ENCODE data around the gene FAM83B.
"Not testable (repeated sequence)": the region's sequence is repeated elsewhere in the genome, so short reads cannot be mapped to it uniquely, and the experiment has no call there.

Gene FAM83B

DNA sequence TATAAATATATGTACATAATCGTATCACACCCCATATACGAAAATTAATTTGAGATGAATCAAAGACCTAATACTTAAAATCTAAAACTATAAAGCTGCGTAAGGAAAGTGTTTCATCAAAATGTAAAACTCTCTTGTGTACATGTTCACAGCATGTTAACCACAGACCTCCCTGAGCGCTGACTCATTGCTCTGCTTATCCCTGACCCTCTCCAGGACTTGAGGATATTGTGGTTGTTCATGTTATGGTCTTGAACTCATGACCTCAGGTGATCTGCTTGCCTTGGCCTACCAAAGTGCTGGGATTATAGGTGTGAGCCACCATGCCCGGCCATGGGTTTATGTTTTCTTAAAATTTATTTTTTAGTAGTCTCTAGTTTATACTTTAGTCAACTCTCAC lies 14.2 kb downstream of the FAM83B start:
- DNase-seq, result no peak

DNA sequence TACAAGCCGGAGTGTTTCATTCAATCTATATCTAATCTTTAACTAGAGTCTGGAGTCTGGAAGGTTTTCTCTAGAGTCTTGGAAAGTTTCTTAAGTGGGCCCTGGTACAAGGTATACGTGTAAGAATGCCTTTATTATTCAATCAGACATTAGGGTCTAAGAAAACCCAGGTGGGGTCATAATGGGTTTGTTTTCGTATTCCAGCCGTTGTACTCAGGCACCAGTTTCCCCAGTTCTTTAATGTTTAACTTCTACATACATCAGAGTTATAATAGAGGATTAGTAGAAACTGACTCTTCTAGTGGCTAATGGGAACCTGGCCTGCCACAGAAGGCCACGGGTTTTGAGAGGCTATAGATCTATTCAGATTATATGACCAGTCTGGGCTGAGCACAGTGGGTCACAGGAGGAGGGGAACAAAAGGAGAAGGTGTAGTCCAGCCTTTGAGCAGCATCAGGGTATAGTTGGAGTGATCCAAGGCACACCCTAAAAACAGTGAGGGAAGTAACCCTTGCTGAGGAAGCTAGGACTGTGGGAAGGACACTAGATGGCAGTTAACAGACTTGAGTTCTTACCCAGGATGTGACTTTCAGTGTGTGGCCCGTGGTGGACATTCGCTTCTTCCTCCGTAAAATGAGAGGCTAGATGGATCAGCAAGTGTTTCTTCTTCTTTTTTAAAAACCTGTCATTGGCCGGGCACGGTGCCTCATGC lies 15.5 kb downstream of the FAM83B start:
- DNase-seq, result no peak

DNA sequence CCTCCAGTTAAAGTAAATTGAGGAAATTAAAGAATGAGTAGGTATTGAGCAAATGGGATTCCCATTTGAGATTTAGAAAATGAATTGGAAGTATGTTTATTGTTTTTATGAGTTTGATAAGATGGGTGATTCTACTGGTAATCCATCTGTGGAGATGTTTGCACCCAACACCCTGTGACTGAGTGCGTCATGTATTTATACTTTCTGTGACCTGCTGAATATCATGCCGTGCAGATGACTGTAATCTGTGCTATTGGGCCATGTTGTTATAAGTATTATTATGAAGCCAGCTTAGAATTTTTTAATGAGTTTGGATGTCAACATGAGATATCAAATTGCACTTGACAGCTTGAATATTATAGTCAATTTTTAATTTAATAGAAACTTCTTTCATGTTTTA lies 17.7 kb downstream of the FAM83B start:
- DNase-seq, result no peak

DNA sequence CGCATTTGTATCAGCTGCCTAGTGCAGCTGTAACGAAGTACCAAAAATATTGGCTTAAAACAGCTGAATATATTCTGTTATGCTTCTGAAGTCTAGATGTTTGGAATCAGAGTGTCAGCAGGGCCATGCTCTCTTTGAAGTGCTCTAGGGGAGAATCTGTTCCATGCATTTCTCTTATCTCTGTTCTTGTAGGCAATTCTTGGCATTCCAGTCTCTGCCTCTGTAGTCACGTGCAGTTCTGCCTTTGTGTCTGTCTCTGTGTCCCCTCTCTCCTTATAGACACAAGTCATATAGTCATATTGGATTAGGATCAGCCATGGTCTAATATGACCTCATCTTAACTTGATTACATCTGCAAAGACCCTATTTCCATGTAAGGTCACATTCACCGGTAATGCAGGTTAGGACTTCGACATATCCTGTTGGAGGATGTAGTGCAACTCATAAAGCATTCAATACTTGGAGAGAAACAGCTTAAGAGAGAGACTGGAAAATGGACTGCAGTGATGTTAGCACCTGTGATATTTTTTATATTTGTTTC lies 18.6 kb downstream of the FAM83B start:
- no peak for DNase-seq

DNA sequence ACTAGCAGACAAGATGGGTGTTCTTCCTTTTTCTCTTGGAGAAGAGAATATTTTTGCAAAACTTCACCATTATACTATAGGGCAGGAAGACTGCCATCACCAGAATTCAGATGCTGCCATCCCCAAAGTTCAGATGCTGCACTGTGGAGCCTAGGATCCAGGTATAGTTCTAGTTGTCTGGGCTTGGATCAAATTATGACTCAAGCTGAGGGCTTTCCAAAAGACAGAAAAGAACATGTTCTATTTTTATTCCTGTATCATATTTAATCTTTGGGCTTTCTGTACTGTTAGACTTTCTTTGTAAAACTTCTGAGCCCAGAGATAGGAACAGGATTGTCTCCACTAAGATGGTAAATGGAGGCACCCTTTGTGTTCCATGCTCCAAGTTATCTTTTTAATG lies 22.0 kb downstream of the FAM83B start:
- DNase-seq, result no peak

DNA sequence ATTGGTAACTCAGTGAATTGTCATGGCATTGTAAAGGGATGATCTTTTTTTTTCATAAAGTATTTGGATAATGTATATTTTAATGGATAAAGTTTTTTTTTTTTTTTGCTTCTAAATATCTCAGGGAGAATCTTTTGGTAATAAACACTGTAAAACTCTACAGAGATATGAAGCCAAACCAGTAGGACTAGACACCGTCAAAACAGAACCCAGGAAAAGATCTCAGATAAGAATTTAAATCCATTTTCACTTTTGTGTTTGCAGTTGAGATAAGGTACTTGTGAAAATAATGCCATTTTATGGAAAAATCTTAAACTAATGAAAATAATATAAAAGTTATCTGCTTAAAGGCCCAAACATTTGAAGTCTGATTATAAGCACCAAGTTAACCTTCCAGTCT lies 27.0 kb downstream of the FAM83B start:
- no peak for DNase-seq

DNA sequence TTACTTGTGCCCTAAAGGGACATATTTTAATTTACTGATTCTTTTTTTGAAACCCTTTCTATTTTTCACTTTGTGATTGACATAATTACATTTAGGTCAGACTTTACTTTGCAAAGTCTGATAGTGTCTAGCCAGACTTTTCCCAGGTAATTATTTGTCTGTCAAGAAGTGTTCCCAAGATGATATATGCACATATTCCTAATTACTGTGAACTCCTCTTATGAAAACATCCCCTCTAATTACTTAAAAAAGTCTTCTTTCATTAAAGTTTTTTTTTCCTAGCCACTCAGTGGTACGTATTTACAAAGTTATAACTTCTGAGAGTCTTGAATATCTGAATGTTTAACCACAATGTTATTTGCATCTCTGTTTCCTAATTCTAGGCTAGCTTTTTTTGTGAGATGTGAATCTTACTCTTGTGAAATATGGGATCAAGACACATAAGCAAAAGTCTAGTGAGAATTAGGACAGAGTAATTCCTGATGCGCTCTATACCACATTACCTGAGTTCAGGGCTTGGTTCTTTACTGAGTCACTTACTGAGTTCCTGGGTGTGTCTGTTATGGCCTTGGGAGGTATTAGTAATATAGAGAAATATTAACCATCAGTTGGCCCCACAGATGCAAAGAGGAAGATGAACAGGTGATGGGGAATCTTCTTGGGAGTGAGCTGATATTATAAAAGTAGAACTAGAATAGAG lies 27.9 kb downstream of the FAM83B start:
- no peak for DNase-seq

DNA sequence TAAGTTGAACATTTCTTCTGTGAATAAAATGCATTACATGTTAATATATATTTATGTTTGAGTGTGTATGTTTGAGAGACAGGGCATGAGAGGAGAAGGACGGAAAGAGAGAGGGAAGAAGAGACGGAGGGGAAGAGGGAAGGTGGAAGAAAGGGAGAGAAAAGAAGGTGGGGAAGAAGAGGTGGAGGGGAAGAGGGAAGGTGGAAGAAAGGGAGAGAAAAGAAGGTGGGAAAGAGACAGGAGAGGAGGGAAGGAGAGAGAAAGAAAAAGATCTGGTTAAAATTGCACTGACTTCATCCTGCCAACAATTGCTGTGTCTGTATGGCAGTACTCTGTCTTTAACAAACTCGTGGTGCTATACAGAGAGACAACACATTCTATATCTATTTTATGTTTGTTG lies 29.0 kb downstream of the FAM83B start:
- no peak for DNase-seq

DNA sequence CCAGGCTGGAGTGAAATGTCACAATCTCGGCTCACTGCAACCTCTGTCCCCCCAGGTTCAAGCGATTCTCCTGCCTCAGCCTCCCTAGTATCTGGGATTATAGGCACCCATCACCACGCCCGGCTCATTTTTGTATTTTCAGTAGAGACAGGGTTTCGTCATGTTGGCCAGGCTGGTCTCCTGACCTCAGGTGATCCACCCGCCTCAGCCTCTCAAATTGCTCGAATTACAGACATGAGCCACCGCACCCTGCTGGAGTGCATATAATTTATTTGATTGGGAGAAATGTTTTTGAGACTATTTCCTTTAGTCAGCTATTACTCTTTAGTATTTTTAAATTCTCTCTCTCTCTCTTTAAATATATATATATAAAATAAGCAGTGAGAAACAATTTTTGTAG lies 29.8 kb downstream of the FAM83B start:
- no peak for DNase-seq

DNA sequence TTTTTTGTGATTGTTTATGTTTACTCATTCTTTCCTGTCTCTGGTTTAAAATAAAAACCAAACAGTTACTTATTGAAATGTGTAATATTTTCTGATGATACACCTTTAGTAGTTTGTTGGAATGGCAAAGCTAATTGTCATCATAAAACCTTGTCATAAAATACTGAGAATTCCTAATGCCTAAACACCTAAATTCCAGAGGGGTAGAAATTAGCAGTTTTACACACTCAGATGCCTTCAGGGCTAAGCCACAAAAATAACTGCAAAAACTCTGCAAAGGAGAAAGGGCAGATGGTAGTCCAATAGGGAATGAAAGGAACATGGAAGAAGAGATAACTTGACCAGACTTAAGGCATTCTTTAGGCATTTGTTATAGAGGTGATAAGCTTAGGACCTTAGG lies 30.3 kb downstream of the FAM83B start:
- no peak for DNase-seq

DNA sequence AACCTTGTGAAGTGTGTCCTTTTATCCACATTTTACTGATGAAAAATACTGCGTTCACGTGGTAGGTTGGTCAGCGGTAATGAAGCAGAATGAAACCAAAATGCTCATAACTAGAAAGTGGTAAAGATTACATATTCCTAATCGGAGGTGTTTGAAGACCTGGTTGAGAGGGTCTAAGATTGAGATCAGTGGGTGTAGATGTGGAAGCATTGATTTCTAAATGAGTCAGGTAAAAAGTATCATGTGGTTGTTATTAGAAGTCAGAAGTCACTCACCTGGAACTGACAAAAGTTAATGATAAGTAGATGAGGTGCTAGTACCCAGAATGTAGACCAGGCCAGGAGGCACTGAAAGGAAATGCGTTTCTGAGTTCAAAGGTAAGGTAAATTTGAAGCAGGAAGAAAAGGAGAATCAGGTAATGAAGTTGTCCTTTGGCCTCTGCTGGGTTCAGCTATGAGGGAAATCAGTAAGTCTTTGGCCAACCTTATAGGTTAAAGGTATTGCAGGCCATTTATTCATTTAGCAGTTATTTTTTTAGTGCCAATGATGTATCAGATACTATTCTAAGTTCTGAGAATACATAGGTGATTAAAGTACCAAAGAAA lies 31.2 kb downstream of the FAM83B start:
- DNase-seq, result no peak

DNA sequence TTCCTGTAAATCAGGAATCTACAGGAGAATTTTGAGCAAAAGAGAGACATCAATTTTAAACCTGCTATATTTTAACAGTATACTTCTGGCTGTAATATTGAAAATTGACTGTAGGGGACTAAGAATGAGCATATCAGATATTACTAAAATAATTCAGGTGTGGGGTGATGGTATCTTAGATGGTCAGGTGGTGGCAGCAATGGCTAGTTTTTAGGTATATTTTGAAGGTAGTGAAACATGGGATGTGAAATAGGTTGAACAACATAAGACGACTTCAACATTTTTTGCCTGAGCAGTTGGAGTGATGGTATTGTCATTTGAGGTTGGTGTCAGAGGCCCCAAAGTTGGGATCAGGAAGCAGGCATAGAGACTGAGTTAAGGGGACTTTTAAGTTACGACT lies 32.1 kb downstream of the FAM83B start:
- no peak for DNase-seq

DNA sequence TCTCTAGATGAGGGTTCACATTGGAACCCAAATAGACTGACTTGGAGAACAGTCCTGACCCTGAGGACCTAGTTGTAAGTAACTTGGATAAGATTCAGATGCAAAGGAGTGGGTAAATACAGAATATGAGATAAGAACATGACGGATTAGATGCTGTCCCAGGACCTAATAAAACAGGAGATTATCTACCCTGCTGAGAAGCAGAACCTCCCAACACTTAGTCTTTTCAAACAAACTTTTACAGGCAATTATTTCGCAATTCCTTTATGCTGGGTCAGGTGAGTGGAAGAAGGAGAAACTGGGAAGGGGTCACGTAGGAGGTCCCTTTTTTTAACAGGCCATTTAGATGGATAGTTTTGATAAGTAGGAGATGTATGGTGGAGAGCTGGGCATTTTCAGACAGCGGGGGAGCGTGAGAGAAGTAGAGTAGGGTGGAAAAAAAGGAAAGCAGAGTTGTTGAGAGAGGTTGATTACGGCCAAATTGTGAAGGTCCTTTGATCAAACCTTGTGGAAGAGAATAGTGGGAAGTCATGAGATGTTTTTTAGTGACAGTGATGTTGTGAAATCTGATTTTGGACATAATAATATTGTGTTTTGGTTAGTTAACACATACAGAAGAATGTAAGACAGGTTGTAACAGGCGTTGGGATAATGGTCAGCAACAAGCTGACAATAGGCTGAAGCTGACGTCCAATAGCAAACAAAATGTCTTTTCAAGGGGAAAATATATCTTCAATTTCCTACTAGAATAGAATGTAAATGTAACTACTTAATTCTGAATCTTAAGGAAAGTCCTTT lies 32.8 kb downstream of the FAM83B start:
- DNase-seq, result no peak

DNA sequence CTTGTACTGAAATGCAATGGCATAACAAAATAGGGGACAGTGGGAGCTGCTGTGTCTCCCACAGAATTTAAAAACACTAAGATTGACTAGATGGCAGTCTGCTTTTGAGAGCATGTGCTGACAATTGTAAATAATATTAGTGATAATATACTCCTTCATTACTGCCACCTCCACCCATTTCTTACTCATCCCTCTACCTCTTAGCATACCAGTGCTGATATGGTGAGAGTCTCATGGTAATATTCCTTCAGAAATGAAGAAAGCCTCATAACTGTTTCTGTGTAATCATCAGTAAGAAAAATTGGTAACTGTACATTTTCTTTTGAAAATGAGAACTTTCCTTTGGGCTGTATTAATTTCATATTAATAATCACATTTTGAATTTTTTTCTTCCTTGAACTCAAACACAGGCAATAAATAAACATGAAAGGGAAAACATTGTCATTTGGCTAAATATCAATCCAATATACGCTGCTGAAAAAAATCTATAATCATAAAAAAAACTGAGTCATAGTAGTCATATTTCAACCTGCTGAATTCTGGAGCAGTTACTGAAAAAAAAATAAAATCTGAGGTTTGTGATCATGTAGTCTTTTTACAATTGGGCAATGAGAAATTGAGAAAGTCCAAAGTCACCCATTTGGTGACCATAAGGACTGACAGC lies 34.6 kb downstream of the FAM83B start:
- no peak for DNase-seq

DNA sequence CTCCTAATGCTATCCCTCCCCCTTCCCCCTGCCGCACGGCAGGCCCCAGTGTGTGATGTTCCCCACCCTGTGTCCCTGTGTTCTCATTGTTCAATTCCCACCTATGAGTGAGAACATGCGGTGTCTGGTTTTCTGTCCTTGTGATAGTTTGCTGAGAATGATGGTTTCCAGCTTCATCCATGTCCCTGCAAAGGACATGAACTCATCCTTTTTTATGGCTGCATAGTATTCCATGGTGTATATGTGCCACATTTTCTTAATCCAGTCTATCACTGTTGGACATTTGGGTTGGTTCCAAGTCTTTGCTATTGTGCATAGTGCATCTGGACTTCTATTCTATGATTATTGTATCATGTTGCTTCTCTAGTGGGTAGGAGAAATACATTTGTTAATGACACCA lies 35.3 kb downstream of the FAM83B start:
- DNase-seq, result not testable (repeated sequence)

DNA sequence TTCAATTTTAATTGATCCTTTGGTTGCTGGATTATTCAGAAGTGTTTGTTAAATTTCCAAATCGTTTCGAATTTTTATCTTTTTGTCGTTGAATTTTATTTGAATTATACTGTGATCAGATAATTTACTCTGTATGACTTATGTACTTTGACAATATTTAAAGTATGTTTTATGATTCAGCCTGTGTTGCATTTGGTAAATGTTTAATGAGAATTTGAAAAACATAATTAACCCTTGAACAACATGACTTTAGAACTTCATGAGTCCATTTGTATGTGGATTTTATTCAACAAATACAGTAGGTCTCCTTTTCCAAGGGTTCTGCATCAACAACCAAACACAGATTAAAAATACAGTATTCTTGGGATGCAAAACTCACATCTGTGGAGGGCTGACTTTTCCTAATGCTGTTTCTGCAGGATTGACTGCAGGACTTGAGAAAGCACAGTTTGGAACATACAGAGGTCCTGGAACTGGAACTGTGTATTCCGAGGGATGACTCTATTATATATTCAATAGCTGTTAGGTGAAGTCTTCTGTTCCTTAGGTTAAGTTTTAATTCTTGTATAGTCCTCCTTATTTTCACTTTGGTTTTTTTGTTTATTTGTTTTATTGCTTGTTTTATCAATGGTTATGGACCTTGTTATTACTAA lies 40.5 kb downstream of the FAM83B start:
- DNase-seq, result no peak

DNA sequence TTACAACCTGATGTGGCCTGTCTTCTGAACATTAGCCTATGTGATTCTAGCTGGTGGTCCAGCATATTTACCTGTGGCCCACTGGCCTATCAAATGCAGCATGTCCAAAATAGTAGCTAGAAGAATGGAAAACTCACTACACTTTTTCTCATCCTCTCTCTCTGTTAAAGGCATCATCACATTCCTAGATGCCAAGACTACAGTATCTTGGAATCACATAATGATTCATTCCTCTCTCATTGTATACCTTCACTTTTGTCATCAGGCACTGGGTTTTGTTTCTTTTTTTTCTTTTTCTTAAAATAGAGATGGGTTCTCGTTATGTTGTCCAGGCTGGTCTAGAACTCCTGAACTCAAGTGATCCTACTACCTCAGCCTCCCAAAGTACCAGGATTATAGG lies 45.0 kb downstream of the FAM83B start:
- DNase-seq, result no peak

DNA sequence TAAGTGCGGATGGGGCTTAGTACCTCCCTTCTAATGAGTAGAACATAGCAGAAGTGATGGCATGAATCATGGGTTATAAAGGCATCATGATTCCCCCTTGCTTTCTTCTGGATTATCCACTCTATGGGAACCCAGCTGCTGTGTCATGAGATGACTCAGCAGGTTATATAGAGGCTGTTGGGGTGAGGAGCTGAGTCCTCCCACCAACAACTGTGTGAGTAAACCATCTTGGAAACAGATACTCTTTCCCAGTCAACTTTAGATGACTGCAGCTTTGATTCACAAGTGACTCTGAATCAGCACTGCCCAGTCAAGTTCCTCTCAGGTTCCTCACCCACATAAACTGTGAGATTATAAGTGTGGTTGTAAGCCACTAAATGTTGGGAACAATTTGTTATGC lies 46.3 kb downstream of the FAM83B start:
- no peak for DNase-seq

DNA sequence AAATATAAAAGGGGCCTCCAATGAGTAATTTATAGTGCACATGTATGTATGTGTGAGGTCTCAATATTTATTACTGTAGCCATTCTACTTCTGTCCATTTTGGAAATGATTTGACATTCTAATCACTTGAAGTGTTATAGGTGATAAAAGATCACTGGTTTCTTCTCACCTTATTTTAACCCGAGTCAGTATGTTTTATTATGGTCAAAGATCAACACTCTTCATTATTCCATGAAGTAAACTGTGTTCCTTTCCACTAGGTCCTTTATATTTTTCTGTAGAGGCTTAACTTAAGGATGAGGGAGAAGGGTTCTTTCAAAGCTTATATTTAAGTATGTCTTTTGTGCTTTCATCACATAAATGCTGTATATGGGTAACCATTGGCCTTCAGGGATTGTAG lies 47.2 kb downstream of the FAM83B start:
- no peak for DNase-seq

DNA sequence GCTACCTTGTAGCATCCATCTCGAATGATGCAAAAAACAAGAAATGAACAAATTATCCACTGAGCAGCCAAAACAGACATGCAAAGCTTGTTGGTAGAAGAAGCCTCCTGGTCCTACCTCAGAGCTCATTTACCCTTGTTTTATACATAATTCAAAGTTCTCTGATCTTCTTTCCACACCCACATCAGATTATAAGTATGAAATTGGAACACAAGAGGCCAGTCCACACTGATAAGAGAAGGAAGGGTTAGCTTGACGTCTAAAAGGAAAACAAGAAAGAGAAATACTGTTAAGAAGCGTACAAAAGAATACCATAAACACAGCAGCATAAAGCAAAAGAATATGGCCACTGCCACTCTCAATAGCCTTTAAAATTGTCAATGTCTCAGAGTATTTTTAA lies 49.7 kb downstream of the FAM83B start:
- no peak for DNase-seq

DNA sequence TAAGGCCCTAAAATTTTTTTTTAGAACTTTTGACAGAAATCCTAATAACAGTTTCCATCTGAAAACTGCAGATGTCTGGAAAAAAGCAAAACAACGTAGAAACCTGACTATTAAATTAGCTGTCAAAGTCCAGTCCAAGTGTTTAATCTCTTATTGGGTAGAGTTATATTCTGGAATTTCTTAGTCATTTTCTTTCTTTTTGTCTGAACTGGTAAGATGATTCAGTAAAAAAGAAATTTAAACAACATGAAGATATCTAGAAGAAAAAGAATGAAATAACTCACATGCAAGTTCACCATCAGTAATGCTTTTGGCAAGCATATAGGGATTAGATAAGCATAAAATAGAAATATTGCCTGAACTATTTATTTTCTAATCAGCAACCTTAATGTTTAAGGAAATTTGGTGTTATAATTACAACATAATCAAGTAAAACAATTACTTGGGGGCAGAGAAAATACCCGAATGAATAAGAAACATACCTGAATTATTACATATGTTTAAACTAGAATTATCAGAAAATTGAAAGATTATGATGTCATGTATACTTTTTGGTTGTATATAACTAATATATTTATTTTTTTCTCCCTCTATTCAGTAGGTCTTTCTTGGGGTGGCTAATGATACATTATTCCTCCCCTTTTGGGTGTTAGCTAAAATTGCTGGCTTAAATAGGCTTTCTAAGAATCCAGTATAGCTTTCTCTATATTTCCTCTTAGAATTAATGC lies 51.1 kb downstream of the FAM83B start:
- no peak for DNase-seq

DNA sequence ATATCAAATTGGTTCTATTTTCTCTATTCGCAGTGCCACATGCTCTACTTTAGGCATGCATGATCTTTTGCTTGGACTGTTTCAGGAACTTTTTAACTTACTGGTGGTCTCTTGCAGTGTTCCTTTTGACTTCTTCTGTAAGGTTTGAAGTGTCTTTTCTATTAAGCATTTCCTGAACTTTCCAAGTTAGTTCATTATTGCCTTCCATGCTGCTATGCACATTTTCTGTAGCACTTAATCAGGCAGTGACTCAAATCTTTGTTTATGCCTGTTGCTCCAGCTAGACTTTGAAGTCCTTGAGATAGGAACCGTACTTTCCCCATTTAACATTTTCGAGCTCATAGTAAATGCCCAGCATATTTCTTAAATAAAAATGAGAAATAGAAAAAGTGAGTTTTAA lies 52.2 kb downstream of the FAM83B start:
- no peak for DNase-seq
